ENCODE data around the gene NINL.

Gene NINL

GRCh38 chr20:25623225-25623735, 37.9 kb upstream of the NINL start:
- TF ChIP-seq, protein P1, sequence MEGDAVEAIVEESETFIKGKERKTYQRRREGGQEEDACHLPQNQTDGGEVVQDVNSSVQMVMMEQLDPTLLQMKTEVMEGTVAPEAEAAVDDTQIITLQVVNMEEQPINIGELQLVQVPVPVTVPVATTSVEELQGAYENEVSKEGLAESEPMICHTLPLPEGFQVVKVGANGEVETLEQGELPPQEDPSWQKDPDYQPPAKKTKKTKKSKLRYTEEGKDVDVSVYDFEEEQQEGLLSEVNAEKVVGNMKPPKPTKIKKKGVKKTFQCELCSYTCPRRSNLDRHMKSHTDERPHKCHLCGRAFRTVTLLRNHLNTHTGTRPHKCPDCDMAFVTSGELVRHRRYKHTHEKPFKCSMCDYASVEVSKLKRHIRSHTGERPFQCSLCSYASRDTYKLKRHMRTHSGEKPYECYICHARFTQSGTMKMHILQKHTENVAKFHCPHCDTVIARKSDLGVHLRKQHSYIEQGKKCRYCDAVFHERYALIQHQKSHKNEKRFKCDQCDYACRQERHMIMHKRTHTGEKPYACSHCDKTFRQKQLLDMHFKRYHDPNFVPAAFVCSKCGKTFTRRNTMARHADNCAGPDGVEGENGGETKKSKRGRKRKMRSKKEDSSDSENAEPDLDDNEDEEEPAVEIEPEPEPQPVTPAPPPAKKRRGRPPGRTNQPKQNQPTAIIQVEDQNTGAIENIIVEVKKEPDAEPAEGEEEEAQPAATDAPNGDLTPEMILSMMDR (IDR thresholded peaks at IDR 0.05; ENCODE audit: low read depth, low read length), result no peak
- DNase-seq (ENCODE audit: extremely low read depth, low read depth), result no peak

DNA sequence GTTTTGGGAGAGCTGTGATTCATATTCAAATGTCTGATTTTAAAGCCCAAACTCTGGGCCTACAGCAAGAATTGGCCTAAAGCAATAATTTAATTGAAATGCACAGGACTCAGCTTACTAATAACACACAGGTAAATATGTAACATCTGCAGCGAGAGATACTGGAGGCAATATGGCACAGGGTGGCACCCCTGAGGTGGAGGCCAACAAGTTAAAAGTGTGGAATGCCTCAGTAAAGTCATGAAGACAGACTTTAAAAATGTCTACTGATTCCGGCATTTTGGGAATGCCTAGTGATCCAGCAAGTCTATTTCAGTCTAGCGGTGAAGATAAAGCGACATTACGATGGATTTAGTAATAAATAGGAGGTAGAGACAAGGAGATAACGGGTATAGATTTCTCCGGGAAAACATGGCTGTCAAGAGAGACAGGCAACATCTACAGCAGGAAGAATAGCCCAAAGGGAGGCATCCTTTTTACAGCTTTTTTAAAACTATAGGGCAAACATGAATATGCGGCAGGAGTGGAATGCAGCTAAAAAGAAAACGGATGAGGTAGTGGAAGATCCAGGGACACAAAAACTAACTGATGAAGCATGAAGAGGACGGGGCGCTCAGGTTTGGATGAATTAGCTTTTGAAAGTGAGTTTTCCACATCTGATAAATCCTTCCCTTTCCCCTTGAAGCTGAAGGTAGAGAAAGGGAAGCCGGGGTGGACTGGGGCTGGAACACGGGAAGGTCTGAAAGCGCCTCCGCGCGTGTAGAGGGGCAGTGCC, 37.3 kb upstream of the NINL start:
- TF ChIP-seq, protein P1 (IDR thresholded peaks at IDR 0.05; ENCODE audit: low read depth, low read length), result no peak; the same call in 1 of the 2 replicates
- no peak for DNase-seq (ENCODE audit: extremely low read depth, low read depth)

GRCh38 chr20:25622049-25622448, 36.7 kb upstream of the NINL start:
- TF ChIP-seq, protein P1 (IDR thresholded peaks at IDR 0.05; ENCODE audit: low read depth, low read length), result no peak
- no peak for DNase-seq (ENCODE audit: extremely low read depth, low read depth)

DNA sequence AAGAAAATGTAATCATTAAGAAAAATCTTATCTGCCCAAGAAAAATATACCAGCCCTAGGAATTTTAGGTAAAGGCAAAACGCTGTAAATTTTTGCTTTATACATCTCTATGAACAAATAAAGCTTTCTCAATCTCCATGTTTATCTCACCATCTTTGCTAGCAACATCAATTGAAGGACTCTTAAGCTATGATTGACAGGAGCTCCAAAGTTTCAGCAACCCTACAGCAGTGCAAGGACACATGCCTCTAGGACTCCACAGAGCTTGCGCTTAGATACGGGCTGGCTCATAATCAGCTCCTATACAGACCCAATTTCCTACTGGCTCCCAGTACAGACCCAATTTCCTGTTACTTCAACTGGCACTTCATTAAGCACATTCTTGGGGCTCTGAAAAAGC, 34.2 kb upstream of the NINL start:
- TF ChIP-seq, protein P1 (IDR thresholded peaks at IDR 0.05; ENCODE audit: low read depth, low read length), result no peak
- DNase-seq (ENCODE audit: extremely low read depth, low read depth), result no peak

GRCh38 chr20:25608774-25609173, 23.4 kb upstream of the NINL start:
- TF ChIP-seq, protein P1 (IDR thresholded peaks at IDR 0.05; ENCODE audit: low read depth, low read length), result no peak
- no peak for DNase-seq (ENCODE audit: extremely low read depth, low read depth)

GRCh38 chr20:25606094-25606695, 20.9 kb upstream of the NINL start:
- TF ChIP-seq, protein P1 (IDR thresholded peaks at IDR 0.05; ENCODE audit: low read depth, low read length), result no peak
- DNase-seq (ENCODE audit: extremely low read depth, low read depth), result no peak

- DNase-seq (ENCODE audit: extremely low read depth, low read depth), result no peak
- TF ChIP-seq, protein P1 (IDR thresholded peaks at IDR 0.05; ENCODE audit: low read depth, low read length), result no peak
These were observed 19.8 kb upstream of the NINL start for GRCh38 chr20:25605148-25605547.
